SKM-1 treated with dmso at 0.1 percent for 144 hours (cell line): ENCODE data around the gene CCDC80.

ENCODE experiments used
- DNase-seq: peaks from one replicate; lab custom pipeline; 2025; ENCODE audit not compliant: unreplicated experiment; lab: John Stamatoyannopoulos, UW

CCDC80 gene, protein sequence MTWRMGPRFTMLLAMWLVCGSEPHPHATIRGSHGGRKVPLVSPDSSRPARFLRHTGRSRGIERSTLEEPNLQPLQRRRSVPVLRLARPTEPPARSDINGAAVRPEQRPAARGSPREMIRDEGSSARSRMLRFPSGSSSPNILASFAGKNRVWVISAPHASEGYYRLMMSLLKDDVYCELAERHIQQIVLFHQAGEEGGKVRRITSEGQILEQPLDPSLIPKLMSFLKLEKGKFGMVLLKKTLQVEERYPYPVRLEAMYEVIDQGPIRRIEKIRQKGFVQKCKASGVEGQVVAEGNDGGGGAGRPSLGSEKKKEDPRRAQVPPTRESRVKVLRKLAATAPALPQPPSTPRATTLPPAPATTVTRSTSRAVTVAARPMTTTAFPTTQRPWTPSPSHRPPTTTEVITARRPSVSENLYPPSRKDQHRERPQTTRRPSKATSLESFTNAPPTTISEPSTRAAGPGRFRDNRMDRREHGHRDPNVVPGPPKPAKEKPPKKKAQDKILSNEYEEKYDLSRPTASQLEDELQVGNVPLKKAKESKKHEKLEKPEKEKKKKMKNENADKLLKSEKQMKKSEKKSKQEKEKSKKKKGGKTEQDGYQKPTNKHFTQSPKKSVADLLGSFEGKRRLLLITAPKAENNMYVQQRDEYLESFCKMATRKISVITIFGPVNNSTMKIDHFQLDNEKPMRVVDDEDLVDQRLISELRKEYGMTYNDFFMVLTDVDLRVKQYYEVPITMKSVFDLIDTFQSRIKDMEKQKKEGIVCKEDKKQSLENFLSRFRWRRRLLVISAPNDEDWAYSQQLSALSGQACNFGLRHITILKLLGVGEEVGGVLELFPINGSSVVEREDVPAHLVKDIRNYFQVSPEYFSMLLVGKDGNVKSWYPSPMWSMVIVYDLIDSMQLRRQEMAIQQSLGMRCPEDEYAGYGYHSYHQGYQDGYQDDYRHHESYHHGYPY

DNA sequence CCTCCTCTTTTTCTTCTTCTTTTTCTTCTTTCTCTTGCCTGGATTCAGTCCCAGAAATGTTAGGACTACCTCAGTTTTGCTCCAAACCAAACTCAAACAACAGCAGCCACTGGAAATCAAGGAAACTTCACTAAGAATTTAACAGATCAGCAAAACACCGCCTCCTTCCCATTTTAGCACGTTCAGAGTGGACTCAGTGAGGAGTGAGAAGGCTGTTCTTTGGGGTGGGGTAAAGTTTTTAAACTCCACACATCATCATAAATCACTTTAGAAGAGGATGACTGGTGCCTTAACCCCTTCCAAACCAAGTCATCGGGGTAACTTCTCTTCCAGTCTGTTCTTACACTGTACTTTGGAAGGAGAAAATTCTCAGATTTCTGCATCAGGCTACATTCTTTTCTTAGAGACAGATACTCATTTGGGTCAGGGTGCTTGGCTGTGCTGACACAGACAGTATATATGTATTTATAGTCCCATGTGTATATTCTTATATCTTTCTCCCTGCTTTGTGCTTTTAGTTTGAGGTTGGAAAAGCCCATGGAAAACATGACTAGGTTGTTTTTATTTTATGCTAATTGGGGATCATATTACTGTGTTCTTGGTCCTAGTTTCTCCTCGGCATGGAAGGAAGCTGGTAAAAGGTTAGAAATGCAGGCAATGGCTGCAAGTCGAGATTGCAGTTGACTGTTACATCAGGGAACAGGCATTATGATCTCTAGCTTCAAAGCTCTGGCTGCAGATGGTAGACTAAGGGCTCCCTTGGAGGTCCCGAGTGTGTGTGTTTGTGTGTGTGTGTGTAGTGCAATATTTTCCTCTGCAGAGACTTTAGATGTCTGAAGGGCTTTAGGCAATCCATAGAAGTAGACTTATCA, at the start of gene CCDC80:
TSS of gene CCDC80 (minus strand) at position 214 of the 872 bp plus-strand sequence. CDS start 1,238 bp downstream, outside the sequence.
- DNase-seq = no peak

DNA sequence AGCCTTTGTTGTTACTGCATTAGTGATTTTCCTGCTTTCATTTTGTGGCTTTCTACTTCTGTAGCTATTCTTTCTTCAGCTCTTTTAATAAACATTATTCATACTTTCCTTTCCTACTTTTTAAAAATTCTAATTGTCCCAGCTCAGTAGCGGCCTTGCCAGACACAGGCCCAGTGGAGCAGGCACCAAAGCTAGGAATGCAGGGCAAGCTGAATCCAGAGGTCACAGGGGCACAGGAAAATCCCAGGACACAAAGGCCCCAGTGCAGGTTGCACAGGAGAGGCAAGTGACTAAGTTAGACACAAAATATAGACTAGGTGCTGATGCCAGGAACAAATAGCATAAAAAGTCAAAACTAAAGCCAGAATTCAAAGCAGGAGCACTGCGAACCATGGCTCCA, 49.0 kb upstream of the CCDC80 start:
- no peak for DNase-seq

DNA sequence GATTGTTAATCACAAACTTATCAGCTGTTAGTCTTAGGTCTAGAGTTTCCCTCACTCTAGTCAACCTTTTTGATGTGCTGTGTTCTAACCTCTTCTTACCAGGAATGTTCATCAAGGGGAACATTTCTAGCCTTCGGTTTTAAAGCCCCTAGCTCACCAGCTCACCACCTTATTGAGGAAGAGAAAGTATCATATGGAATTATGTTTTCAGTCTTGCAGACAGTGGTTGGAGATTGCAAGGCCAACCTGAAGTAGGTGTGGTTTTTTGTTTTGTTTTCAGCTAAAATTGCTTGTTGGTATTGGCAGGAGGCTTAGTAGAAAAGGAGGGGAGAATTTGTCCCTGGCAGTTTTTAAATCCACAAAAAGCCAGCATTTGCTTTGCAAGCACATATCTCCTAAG, 48.4 kb upstream of the CCDC80 start:
- no peak for DNase-seq

DNA sequence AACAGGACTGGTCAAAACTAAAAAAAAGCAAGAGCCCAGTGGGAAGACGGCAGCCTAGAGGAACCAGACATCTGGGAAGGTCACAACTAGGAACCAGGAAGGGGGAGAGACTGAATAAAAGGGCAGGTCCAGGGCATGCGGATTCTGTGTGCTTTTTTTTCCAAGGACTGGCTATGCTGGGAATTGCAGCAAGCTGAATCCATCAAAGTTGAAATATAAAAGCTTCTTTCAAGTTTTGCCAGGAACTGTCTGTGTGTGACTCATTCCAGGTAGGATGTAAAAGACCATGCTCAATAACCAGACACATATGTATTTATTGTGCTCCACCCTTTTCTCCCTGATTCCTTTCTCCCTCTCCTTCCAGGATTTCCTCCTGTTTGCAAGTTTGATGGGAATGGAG, 47.9 kb upstream of the CCDC80 start:
- no peak for DNase-seq

DNA sequence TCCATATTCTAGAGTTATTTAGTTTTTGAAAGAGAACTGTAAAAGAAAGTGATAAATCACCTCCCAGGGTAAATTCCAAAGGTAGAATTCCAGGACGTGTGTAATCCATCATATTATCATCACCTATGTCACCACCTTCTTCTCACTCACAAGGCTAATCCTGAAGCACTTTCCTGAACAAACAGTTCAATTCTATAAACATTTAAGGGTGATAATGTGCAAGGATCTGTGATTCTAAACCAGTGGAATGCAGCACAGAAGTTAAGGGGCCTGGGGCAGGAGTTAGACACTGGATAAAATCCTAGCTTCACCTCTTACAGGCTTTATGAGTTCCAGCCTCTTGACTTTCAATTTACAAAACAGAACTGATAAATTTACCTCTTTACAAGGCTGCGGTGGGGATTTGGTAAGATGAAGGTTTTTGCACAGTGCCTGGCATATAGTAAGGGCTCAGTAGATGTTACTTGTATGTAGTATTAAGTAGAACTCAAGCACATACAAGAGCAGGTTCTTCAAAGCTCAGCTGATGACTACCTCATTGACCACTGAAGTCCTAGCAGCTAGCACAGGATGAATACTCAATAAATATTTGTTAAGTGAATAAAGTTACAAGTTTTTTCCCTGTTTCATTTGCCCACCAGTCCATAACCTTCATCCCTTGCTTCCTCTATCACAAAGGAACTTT, 47.3 kb upstream of the CCDC80 start:
- no peak for DNase-seq

GRCh38 chr3:112687616-112688015, 46.7 kb upstream of the CCDC80 start:
- DNase-seq = no peak

- DNase-seq = no peak
Measured at GRCh38 chr3:112687211-112687610, 46.3 kb upstream of the CCDC80 start.

GRCh38 chr3:112685956-112686799, 45.2 kb upstream of the CCDC80 start:
- DNase-seq = no peak

- DNase-seq = no peak
Measured at GRCh38 chr3:112685420-112685819, 44.5 kb upstream of the CCDC80 start.

DNA sequence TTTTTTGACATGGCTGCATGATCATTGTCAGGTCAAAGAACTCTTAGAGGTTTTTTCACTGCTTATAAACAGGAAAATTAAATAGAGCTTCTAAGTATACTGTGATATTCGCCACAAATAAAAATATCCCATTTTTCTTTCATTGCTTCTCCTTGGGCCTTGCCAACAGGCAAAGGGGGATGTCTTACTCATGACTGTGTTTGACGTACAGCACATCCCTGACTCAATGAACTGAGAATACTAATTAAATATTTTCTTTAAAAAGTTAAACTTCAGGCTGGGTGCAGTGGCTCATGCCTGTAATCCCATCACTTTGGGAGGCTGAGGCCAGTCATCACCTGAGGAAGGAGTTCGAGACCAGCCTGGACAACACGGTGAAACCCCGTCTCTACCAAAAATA, 41.4 kb upstream of the CCDC80 start:
- no peak for DNase-seq

DNA sequence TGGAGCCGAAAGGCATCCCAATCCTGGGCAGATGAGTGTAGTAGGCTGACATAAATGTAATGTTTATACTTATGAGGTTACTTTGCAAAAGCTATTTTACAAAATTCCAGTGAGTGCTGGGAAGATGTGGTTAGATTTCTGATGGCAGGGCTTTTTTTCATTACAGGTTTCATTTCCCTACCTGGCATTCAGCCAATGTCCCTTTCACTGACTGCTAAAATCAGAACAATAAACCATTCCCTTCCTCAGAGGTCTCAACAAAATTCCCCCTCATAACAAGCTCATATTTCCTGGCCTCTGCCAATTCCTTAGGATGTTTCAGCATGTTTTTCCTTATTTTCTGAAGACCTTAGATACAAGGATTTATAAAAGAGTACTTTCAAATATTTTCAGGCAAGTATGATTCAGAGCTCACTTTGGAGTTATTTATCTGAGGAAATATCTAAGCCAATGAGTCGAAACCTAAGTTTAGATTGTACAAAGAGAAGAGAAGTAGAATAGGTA, 40.9 kb upstream of the CCDC80 start:
- no peak for DNase-seq

DNA sequence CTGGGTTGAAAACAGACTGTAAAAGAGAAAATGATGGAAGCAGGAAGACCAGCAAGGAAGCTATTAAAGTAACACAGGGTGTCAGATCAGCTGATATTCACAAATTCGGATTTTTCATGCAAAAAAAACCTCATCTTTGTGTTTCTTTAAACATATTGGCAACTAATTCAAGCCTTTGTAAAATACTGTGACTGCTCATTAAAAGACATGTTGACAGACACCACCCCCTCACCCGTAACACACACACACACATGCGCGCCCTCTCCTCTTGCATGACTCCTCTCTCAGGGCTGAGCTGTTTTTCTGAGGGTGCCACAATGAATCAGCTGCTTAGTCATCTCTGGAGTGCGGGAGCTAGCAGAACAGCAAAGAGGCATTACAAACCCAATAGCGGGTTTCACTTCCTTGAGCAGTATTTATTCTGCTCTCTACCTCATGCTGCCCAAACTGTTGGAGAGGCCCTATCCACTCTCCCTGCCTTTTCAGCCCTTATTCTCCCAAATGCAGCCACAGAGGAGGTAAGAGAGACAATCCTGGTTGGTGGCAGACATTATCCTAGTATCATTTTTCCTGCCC, 35.8 kb upstream of the CCDC80 start:
- peak; percentile 85 for DNase-seq

DNA sequence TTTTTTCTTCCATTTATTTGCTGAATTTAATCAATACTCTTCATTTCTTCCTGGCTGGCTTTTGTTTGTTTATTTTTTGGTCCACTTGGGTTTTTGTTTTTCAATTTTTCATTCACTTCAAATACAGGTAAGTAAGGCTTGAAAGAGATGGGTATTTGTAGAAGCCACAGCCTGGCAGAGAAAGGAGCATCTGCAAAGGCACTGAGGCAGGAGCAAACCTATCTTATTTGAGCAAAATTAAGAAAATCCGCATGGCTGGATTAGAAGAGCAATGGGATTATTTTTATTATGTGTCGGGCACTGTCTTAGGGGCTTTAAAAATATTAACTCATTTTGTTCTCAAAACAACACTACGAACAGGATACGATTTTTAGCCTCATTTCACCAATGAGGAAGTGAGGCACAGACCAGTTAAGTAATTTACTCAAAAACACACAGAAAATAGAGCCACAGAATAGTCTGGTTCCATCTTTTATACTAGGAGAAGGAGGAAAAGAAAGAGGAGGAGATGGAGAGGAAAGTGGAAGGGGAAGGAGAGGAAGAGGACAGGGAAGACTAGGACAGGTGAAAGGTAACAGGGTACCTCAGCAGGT, 35.1 kb upstream of the CCDC80 start:
- DNase-seq = peak; percentile 17

DNA sequence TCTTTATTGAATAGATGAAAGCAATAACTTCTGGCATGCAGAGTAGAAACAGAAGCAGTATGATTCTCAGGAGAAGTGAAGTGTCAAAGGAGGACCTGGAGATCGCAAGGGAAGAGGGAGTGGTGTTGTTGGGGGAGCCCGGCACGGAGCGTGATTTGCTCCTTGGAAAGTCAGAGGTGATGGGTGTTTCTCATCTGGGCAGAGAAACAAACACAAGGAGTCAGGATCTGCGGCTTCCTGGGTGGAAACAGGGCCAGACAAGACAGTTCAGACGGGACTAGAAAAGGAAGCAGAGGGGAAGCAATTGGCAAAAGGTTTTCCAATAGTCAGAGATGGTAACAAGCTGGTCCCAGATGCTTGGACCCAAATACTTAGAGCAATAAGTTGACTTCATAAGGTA, 34.4 kb upstream of the CCDC80 start:
- no peak for DNase-seq

DNA sequence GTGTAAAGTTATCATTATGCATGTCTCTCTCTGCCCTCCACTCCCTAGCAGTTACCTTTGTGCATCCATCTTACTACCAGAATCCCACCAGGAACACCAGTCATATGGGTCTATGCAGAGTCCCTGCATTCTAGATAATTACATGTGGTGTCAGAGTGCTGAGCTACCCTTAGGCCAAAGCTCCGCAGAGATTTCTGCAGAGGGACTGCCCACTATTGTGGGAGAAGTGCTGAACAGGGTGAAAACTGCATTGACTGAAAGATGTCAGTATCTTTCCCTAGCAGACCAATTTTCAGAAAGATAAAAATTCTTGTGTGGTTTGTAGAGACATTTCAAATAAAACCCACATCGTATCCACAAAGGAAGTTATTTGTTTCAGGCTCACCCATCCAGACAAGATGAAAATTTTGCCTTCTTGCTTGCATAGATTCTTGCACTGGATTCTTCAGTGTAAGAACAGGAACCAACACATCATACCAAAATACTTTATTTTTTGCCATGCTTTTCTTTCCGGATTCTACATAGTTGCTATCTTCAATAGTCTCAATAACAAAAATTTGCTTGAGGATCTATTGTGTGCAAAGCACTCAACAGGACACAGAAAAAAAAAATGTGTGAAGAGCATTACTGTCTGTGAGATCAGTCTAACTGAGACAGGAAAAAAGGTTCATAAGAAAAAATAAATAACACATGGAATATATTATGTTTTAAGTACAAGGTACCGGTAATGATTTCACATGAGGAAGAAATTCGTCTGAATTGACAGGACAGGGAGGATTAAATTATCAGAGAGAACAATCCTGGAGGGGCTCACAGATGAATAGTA, 32.0 kb upstream of the CCDC80 start:
- DNase-seq = no peak

DNA sequence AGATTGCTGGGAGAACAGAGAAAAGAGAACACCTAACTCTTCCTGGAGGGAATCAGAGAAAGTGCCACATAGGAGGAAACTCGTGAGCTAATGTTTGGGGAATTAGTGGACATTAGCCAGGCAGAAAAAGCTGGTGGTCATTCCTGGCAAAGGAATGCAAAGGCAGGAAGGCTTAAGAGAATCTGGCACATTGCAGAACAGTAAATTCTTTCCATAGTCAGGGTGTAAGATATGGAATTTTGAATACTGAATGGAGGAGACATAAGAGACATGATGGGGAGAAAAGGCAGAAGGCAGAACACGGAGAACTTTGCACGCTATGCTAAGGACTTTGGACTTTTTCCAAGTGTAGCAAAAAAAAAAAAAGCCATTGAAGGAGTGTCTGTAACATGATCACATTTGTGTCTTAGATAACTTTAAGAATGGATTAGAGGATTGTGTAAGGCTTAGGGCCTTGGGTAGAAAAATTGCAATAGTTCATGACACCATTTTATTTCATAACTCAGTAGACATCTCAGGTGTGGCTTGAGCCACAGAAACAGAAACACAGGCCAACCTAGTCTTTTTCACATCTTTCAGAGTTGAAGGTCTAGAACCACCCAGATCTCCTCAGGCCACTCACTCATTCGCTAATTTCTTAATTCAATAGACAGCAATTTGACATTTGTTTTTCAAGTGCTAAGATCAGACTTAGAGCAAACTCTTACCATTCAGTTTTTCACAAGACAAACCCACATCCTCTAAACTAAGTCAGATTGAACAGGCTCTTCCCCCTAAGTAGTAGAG, 31.2 kb upstream of the CCDC80 start:
- DNase-seq = no peak

GRCh38 chr3:112670824-112671223, 29.9 kb upstream of the CCDC80 start:
- no peak for DNase-seq
